T-cell (primary cell): ENCODE measurements around the gene EPS8L1. TPM values are rescaled to one million over a fixed set of nuclear protein-coding genes. Genes with fewer than 3 reads are reported as not detected.
A peak's percentile ranks its signal among the peaks of the same experiment; 100 is the strongest.

Experiments
- ATAC-seq, 4 experiments: fragments of 200-7000 bp in 3 of 4; fragments of 150-1000 bp in 1 of 4; cut with Tn5 transposase; replicated peaks in 1 of 4; 1 replicate in 3 of 4; 2 replicates in 1 of 4; pipeline ENCODE4 v1.10.0; 2021; ENCODE audit warnings: moderate library complexity in 3 of 4, mild to moderate bottlenecking in 2 of 4, moderate number of reproducible peaks in 1 of 4
- CTCF ChIA-PET, 2 donors: fragments of 300-600 bp; sonication (Branson Sonifier 250); formaldehyde crosslinking; loops; one replicate each; lab custom pipeline; 2022; ENCODE audit warnings: antibody characterized with exemption in 2 of 2; lab: Charles Lee
- POLR2A ChIA-PET, 2 donors: fragments of 300-600 bp; sonication (Branson Sonifier 250); formaldehyde crosslinking; loops; one replicate each; lab custom pipeline; 2022; ENCODE audit warnings: antibody characterized with exemption in 2 of 2; lab: Charles Lee
- DNase-seq, 35 experiments: peaks; one replicate each; pipeline versions ENCODE4 v3.0.0 to v3.0.0-alpha.2; 2013 to 2023
- H3K27ac ChIP-seq: one replicate; pipeline ENCODE4 v1.5.1; 2013; ENCODE audit warnings: low read length
- H3K27me3 ChIP-seq, 2 experiments: replicated peaks in 1 of 2; 1 replicate in 1 of 2; 2 replicates in 1 of 2; pipeline versions ENCODE4 v1.6.1 to v1.7.0; 2013; ENCODE audit warnings: low read length in 1 of 2, mixed read lengths in 1 of 2; ENCODE audit not compliant: control insufficient read depth in 2 of 2, insufficient read depth in 2 of 2; ENCODE audit errors: extremely low read depth in 1 of 2
- H3K36me3 ChIP-seq, 2 donors: 1 replicate in 1 of 2; 2 replicates in 1 of 2; pipeline versions ENCODE4 v1.6.1 to v1.7.0; 2013; ENCODE audit warnings: low read length in 1 of 2; ENCODE audit not compliant: control insufficient read depth in 2 of 2, insufficient read depth in 1 of 2; ENCODE audit errors: extremely low read depth in 1 of 2
- H3K4me1 ChIP-seq, 2 experiments: 1 replicate in 1 of 2; 2 replicates in 1 of 2; pipeline versions ENCODE4 v1.6.1 to v1.7.0; 2013; ENCODE audit warnings: low read length in 2 of 2, mixed read lengths in 1 of 2; ENCODE audit not compliant: insufficient read depth in 2 of 2, control insufficient read depth in 1 of 2; ENCODE audit errors: extremely low read depth in 1 of 2
- H3K4me3 ChIP-seq, 2 donors: 1 replicate in 1 of 2; 2 replicates in 1 of 2; pipeline versions ENCODE4 v1.5.1 to v1.7.0; 2013; ENCODE audit warnings: mild to moderate bottlenecking in 2 of 2, low read length in 1 of 2, moderate library complexity in 1 of 2; ENCODE audit not compliant: control insufficient read depth in 1 of 2; ENCODE audit errors: extremely low read depth in 1 of 2
- H3K9me3 ChIP-seq: 2 replicates; pipeline ENCODE4 v1.7.0; 2013
- H3K27ac Mint-ChIP-seq, 2 donors: one replicate each; pipeline ENCODE4 v1.8.0; 2020 to 2021; ENCODE audit warnings: mild to moderate bottlenecking in 2 of 2, mixed read lengths in 2 of 2
- H3K27me3 Mint-ChIP-seq, 2 donors: one replicate each; pipeline ENCODE4 v1.8.0; 2021 to 2022; ENCODE audit warnings: mixed read lengths in 2 of 2
- H3K36me3 Mint-ChIP-seq: one replicate; pipeline ENCODE4 v1.8.0; 2021; ENCODE audit warnings: mixed read lengths
- H3K4me1 Mint-ChIP-seq, 3 donors: one replicate each; pipeline ENCODE4 v1.8.0; 2020 to 2022; ENCODE audit warnings: mixed read lengths in 3 of 3, mild to moderate bottlenecking in 1 of 3
- H3K4me3 Mint-ChIP-seq, 3 donors: one replicate each; pipeline ENCODE4 v1.8.0; 2020 to 2022; ENCODE audit warnings: mild to moderate bottlenecking in 3 of 3, mixed read lengths in 3 of 3, moderate library complexity in 3 of 3
- H3K9me3 Mint-ChIP-seq, 3 donors: one replicate each; pipeline ENCODE4 v1.8.0; 2020 to 2022; ENCODE audit warnings: mixed read lengths in 3 of 3
- WGBS: methylation state at CpG from one replicate; pipeline ENCODE4 v1.1.5; 2013; ENCODE audit warnings: missing lambda C conversion rate; ENCODE audit not compliant: insufficient coverage; 5-methylcytosine and 5-hydroxymethylcytosine counted together
- total RNA-seq, 35 experiments: library from RNA in 6 of 35; stranded (reverse) in 6 of 35; fragments of 120-200 nt in 1 of 35; gene quantifications; one replicate each; pipeline versions ENCODE4 v1.2.1 to v1.2.4 and lab custom pipeline; 2013 to 2026

The EPS8L1 gene
- total RNA-seq, 5 donors from 2014 or later (not counting 1 experiment from before 2014, with no cell fraction given), result 1.1 to 3.5 (median 2.0) TPM

DNA sequence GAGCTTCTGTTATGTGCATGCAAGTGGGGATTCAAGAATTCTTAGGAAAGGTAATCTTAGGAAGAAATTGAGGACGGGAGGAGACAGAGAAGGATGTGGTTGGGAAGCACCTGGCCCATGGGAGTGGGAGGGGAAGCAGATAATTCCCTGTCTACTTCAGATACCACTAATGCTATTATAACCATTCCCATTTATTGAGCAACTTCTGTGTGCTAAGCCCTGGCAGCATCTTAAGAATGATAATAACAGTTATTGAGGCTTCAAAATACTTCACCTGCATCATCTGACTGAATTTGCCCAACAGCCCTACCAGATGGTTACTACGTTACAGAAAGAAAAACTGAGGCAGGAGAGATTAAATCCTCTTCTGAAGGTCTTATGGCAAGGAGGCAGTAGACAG, 1.4 kb downstream of the EPS8L1 start:
- CTCF ChIA-PET, result no interaction called here
- H3K27me3 Mint-ChIP-seq, result peaks cover 29 to 47% of the 10 kb centered on the region in 2 donors

GRCh38 chr19:55078996-55079395, 3.3 kb downstream of the EPS8L1 start:
- H3K4me1 ChIP-seq, result peaks cover 4 to 32% of the 10 kb centered on the region in 2 experiments
- DNase-seq (no peak), ATAC-seq (no peak)
- H3K27me3 ChIP-seq, result peaks cover 4 to 77% of the 10 kb centered on the region in 2 experiments
- H3K9me3 ChIP-seq, result no peaks in the 10 kb centered on the region
- Mint-ChIP-seq H3K27me3 (peaks cover 34 to 49% of the 10 kb centered on the region in 2 donors), H3K9me3 (no peaks in the 10 kb centered on the region), H3K27ac (no peak overlapping the region), H3K36me3 (no peaks in the 10 kb centered on the region), H3K4me3 (peak overlapping the region in 2 of 3 donors; percentile 53 to 79), H3K4me1 (peaks cover 23 to 30% (median 24%) of the 10 kb centered on the region in 3 donors)
- WGBS, result 93% methylated on average over 4 of the region's 5 CpGs
- no peaks in the 10 kb centered on the region for H3K36me3 ChIP-seq
- CTCF ChIA-PET, result no interaction called here
- no peak overlapping the region for H3K4me3 ChIP-seq
- POLR2A ChIA-PET, result interaction anchor here in 1 of 2 donors (0.6 kb wide), 1 partner anchor 398 kb away, joined by 4 read pairs; no protein-coding TSS in a partner anchor
- no peak overlapping the region for H3K27ac ChIP-seq

More for the DNA sequence above, 1.4 kb downstream of the EPS8L1 start:
- POLR2A ChIA-PET, result no interaction called here
- no peaks in the 10 kb centered on the region for H3K9me3 ChIP-seq
- H3K4me1 ChIP-seq, result peaks cover 4 to 26% of the 10 kb centered on the region in 2 experiments
- H3K9me3 Mint-ChIP-seq, result peaks cover 2 to 4% (median 3%) of the 10 kb centered on the region in 3 donors
- H3K4me1 Mint-ChIP-seq, result peaks cover 14 to 21% (median 18%) of the 10 kb centered on the region in 3 donors
- H3K36me3 Mint-ChIP-seq, result no peaks in the 10 kb centered on the region
- DNase-seq, result no peak
- no peak overlapping the region for H3K27ac Mint-ChIP-seq
- H3K27ac ChIP-seq, result no peak overlapping the region
- H3K4me3 Mint-ChIP-seq, result no peak overlapping the region
- WGBS, result no CpG with 5 or more reads among the region's 2 CpGs
- no peaks in the 10 kb centered on the region for H3K36me3 ChIP-seq
- H3K27me3 ChIP-seq, result peaks cover 2 to 72% of the 10 kb centered on the region in 2 experiments
- no peak overlapping the region for H3K4me3 ChIP-seq
- no peak for ATAC-seq

DNA sequence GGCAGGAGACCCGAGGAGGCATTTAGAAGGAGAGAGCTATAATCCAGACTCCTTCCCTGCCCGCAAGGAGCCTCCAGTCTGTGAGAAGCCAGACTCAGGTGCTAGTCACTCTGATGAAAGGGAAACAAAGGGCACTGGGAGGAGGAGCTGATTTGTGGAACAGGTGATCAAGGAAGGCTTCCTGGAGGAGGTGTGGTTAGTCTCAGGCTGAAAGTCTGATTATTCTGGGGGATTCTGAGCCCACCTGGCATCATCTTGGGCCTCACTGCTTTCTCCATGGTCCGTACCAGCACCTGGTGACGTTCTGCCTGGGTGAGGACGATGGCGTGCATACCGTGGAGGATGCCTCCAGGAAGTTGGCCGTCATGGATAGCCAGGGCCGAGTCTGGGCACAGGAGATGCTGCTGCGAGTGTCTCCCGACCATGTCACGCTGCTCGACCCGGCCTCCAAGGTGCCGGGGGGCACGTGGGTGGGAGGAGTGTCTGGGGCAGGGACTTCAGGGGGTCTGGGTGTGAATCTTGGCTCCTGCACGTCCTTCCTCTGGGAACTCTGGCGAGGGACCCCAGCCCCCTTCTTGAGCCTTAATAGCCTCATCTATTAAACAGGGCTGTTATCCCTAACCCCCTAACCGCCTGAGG, 3.9 kb downstream of the EPS8L1 start:
- Histone ChIP-seq H3K36me3 (no peaks in the 10 kb centered on the region), H3K4me1 (peaks cover 4 to 32% of the 10 kb centered on the region in 2 experiments), H3K27ac (no peak overlapping the region), H3K27me3 (peaks cover 4 to 80% of the 10 kb centered on the region in 2 experiments), H3K4me3 (no peak overlapping the region), H3K9me3 (no peaks in the 10 kb centered on the region)
- peaks cover 38 to 49% of the 10 kb centered on the region in 2 donors for H3K27me3 Mint-ChIP-seq
- peak overlapping the region in 1 of 2 donors; percentile 32 for H3K27ac Mint-ChIP-seq
- DNase-seq (no peak), ATAC-seq (no peak)
- H3K36me3 Mint-ChIP-seq, result no peaks in the 10 kb centered on the region
- H3K4me1 Mint-ChIP-seq, result peaks cover 23 to 32% (median 24%) of the 10 kb centered on the region in 3 donors
- CTCF ChIA-PET, result no interaction called here
- WGBS, result 92% methylated on average over 11 of the region's 19 CpGs
- peak overlapping the region; percentile 77 to 79 (median 79) for H3K4me3 Mint-ChIP-seq
- no peaks in the 10 kb centered on the region for H3K9me3 Mint-ChIP-seq
- POLR2A ChIA-PET, result interaction anchor here in 1 of 2 donors (0.6 kb wide), 1 partner anchor 397 kb away, joined by 4 read pairs; no protein-coding TSS in a partner anchor

GRCh38 chr19:55080121-55080967, 4.7 kb downstream of the EPS8L1 start:
- H3K27ac Mint-ChIP-seq, result no peak overlapping the region
- WGBS, result 8% methylated on average over 40 of the region's 55 CpGs
- H3K4me3 ChIP-seq, result peak overlapping the region; percentile 55 to 69

DNA sequence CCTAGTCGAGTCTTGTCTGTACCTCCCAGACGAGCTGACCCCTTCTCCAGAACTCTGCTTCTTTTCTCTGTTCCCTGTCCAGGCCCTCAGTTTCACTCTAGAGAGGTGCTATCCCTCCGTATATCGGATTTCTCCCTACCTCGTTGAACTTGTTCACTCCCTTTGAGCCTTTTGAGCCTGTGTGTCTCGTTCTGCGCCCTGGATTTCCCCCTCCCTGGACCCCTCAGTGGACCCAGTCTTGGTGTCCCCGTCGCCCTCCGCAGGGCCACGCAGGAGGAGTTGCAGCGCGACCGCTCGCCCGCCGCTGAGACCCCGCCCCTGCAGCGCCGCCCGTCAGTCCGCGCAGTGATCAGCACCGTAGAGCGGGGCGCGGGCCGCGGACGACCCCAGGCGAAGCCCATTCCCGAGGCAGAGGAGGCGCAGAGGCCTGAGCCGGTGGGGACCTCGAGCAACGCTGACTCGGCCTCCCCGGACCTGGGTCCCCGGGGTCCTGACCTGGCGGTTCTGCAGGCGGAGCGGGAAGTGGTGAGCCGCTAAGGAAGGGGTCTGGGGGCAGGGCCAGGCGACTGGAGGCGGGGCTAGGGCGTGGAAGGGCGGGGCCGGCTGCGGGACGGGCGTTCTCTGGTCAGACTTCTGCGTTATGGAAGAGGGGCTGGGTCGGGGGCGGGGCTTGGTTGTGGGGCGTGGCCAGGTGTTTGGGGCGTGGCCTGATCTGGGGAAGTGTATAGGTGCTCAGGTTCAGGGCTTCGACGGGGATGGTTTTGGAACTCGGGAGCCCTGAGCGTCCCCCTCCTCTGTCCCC, 5.5 kb downstream of the EPS8L1 start:
- H3K27me3 ChIP-seq, result peaks cover 7 to 78% of the 10 kb centered on the region in 2 experiments
- H3K4me3 ChIP-seq, result peak overlapping the region; percentile 55 to 69
- under 1% methylated on average over 55 of the region's 60 CpGs for WGBS
- H3K9me3 ChIP-seq, result no peaks in the 10 kb centered on the region
- CTCF ChIA-PET, result no interaction called here
- POLR2A ChIA-PET, result no interaction called here
- peaks cover 23 to 34% (median 24%) of the 10 kb centered on the region in 3 donors for H3K4me1 Mint-ChIP-seq
- H3K27me3 Mint-ChIP-seq, result peaks cover 44 to 55% of the 10 kb centered on the region in 2 donors
- no peaks in the 10 kb centered on the region for H3K36me3 ChIP-seq
- H3K4me1 ChIP-seq, result peaks cover 4 to 32% of the 10 kb centered on the region in 2 experiments
- H3K27ac Mint-ChIP-seq, result peak overlapping the region in 1 of 2 donors; percentile 69
- no peak overlapping the region for H3K27ac ChIP-seq
- DNase-seq (peak; percentile 69 to 92 (median 82)), ATAC-seq (peak; percentile 82 to 88 (median 86))
- no peaks in the 10 kb centered on the region for H3K36me3 Mint-ChIP-seq
- peak overlapping the region; percentile 77 to 79 (median 79) for H3K4me3 Mint-ChIP-seq
- H3K9me3 Mint-ChIP-seq, result no peaks in the 10 kb centered on the region

More at GRCh38 chr19:55080121-55080967, 4.7 kb downstream of the EPS8L1 start:
- ATAC-seq (peak; percentile 33 to 47 (median 39)), DNase-seq (peak in 33 of 35 experiments; percentile 20 to 69 (median 55))
- ChIA-PET POLR2A (interaction anchor here in 1 of 2 donors (0.6 kb wide), 1 partner anchor 917 kb away, joined by 4 read pairs; no protein-coding TSS in a partner anchor), CTCF (no interaction called here)
- H3K4me1 ChIP-seq, result peaks cover 4 to 32% of the 10 kb centered on the region in 2 experiments
- peaks cover 23 to 32% (median 24%) of the 10 kb centered on the region in 3 donors for H3K4me1 Mint-ChIP-seq
- no peaks in the 10 kb centered on the region for H3K9me3 ChIP-seq
- H3K36me3 ChIP-seq, result no peaks in the 10 kb centered on the region
- peaks cover 42 to 50% of the 10 kb centered on the region in 2 donors for H3K27me3 Mint-ChIP-seq
- no peak overlapping the region for H3K27ac ChIP-seq
- peaks cover 5 to 78% of the 10 kb centered on the region in 2 experiments for H3K27me3 ChIP-seq
- peak overlapping the region; percentile 77 to 79 (median 79) for H3K4me3 Mint-ChIP-seq
- no peaks in the 10 kb centered on the region for H3K9me3 Mint-ChIP-seq
- no peaks in the 10 kb centered on the region for H3K36me3 Mint-ChIP-seq
